Measurements from ENCODE around the gene AP3B2.

AP3B2 gene

GRCh38 chr15:82666606-82667005 is 43.1 kb downstream of the AP3B2 start:
- DNase-seq (ENCODE audit: low read depth), result no peak
- no peak overlapping the region for H3K4me3 ChIP-seq (ENCODE audit: control insufficient read depth, low read depth, low read length)
- no peak for TF ChIP-seq CTCF (conservative IDR thresholded peaks at IDR 0.05; ENCODE audit: control insufficient read depth, insufficient read depth, low read depth, low read length)

GRCh38 chr15:82664021-82664420 is 45.7 kb downstream of the AP3B2 start:
- no peak for TF ChIP-seq CTCF (conservative IDR thresholded peaks at IDR 0.05; ENCODE audit: control insufficient read depth, insufficient read depth, low read depth, low read length)
- H3K4me3 ChIP-seq (ENCODE audit: control insufficient read depth, low read depth, low read length), result no peak overlapping the region
- no peak for DNase-seq (ENCODE audit: low read depth)

GRCh38 chr15:82663186-82663600 is 46.5 kb downstream of the AP3B2 start:
- H3K4me3 ChIP-seq (ENCODE audit: control insufficient read depth, low read depth, low read length), result no peak overlapping the region
- no peak for TF ChIP-seq CTCF (conservative IDR thresholded peaks at IDR 0.05; ENCODE audit: control insufficient read depth, insufficient read depth, low read depth, low read length)
- peak; percentile 47 for DNase-seq (ENCODE audit: low read depth)

GRCh38 chr15:82662641-82663040 is 47.0 kb downstream of the AP3B2 start:
- TF ChIP-seq CTCF (conservative IDR thresholded peaks at IDR 0.05; ENCODE audit: control insufficient read depth, insufficient read depth, low read depth, low read length), result no peak
- no peak overlapping the region for H3K4me3 ChIP-seq (ENCODE audit: control insufficient read depth, low read depth, low read length)
- DNase-seq (ENCODE audit: low read depth), result no peak

- no peak for DNase-seq (ENCODE audit: low read depth)
- no peak overlapping the region for H3K4me3 ChIP-seq (ENCODE audit: control insufficient read depth, low read depth, low read length)
- TF ChIP-seq CTCF (conservative IDR thresholded peaks at IDR 0.05; ENCODE audit: control insufficient read depth, insufficient read depth, low read depth, low read length), result no peak
Observed at GRCh38 chr15:82660378-82660777, 49.3 kb downstream of the AP3B2 start.

GRCh38 chr15:82656641-82657266 is 52.9 kb downstream of the AP3B2 start:
- DNase-seq (ENCODE audit: low read depth), result no peak
- TF ChIP-seq CTCF (conservative IDR thresholded peaks at IDR 0.05; ENCODE audit: control insufficient read depth, insufficient read depth, low read depth, low read length), result no peak
- H3K4me3 ChIP-seq (ENCODE audit: control insufficient read depth, low read depth, low read length), result no peak overlapping the region

GRCh38 chr15:82655606-82656005 is 54.1 kb downstream of the AP3B2 start:
- DNase-seq (ENCODE audit: low read depth), result no peak
- TF ChIP-seq CTCF (conservative IDR thresholded peaks at IDR 0.05; ENCODE audit: control insufficient read depth, insufficient read depth, low read depth, low read length), result no peak
- no peak overlapping the region for H3K4me3 ChIP-seq (ENCODE audit: control insufficient read depth, low read depth, low read length)
